SH-SY5Y (cell line): ENCODE results near the gene STRAP.

Experiments used
- GATA2 ChIP-seq: IDR thresholded peaks from 2 replicates; pipeline ENCODE4 v1.6.1; 2011; ENCODE audit warnings: mild to moderate bottlenecking, low read depth, low read length
- GATA3 ChIP-seq: IDR thresholded peaks from 2 replicates; pipeline ENCODE4 v1.6.1; 2011; ENCODE audit warnings: low read depth, mild to moderate bottlenecking, low read length, moderate library complexity

DNA sequence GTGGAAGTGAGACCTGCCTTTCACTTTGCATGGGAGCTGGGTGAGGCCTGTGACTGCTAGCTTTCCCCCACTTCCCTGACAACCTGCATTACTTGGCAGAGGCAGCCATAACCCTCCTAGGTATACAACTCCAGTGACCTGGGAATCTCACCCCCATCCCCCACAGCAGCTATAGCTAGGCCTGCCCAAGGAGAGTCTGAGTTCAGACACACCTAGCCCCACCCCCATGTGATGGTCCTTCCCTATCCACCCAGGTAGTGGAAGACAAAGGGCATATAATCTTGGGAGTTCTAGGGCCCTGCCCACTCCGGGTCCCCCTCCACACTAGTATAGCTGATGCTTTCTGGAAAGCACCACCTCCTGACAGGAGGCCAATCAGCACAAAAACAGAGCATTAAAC lies 6.3 kb upstream of the STRAP start:
- TF ChIP-seq GATA2 (no peak), GATA3 (no peak)
